Measurements from ENCODE around the gene CSRNP3.

Gene CSRNP3

DNA sequence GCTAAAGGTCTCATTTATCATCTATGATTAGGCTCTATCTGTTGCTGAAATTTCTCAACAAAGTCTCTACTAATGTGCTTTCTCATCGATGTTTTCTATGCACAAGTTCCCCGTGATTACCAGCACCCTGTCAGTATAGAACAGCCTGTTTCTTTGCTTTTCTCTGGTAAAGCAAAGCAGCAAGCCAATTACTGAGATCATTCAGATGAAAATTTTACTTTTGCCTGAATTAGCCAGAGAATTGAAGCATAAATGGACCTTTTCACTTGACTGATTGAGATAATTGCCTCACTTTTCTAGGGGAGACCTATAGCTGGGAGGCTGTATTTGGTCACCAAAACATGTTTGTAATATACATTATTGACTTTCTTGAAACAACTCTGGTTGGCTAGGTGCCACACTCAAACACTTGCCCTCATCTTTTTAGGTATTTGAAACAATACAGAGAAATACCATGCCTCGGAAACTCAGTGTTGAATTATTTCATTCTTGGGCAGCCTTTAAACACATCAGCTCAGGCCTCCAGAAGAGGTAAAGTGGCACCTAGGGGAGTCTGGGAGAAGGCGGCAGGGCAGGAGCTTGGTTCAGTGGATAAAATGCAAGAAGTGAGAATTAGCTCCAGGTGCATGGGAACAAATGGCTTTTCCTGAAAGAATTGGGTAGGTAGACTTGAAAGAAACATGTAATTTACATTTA, 228.4 kb downstream of the CSRNP3 start:
- DNase-seq, result no peak

DNA sequence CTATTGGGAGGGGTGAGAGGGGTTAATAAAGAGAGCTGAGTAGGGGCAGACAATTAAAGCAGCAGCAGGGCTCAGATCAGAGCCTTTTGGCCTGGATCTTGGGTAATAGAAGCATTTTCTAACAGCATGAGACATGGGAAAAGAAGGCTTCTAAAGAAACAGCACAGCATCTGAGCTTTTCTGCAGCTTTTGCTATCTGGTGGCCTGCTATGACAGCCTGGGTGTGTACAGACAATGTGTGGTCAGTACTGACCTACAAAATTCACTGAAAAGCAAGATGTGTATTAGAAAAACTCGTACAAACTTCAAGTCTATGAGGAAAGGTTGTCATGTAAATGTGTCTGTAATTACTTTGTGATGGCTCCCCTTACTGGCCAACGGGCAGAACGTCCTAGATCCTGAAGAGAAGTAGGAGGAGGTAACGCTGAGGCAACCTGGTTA, 229.0 kb downstream of the CSRNP3 start:
- peak; percentile 48 for DNase-seq

DNA sequence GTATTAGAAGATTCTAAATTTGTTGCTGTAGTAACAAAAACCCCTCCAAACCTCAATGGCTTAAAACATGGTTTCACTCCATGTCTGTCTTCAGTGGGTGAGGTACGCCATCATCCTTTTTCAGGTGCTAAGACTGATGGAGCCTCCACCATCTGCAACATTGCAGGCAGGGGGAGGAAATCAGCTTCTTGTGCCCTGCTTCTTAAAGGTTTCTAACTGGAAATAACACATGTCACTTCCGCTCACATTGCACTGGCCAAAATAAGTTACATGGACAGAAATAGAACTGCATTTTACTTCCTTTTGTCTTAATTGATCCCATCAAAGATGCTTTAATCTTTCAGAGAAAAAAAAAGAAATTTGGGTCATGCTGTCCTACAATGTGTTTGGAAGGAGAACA, 230.4 kb downstream of the CSRNP3 start:
- DNase-seq, result no peak

DNA sequence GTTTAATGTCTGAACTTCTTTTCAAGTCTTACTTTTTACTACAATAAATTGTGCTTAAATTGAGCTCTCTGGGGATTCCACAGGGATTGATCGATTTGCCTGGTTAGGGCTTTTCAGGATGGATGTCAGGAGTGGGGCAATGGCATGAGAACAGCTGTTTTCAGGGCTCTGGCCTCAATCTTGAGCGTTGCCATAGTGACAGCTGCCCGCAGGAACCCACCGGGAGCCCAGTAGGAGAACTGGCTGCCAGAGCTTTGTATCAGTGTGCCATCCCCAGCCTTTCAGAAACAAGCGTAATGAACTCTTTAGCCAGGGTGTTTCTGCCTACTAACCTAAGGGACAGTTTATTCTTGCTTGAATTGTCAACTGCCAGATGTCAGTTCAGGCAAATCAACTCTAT, 231.0 kb downstream of the CSRNP3 start:
- no peak for DNase-seq

DNA sequence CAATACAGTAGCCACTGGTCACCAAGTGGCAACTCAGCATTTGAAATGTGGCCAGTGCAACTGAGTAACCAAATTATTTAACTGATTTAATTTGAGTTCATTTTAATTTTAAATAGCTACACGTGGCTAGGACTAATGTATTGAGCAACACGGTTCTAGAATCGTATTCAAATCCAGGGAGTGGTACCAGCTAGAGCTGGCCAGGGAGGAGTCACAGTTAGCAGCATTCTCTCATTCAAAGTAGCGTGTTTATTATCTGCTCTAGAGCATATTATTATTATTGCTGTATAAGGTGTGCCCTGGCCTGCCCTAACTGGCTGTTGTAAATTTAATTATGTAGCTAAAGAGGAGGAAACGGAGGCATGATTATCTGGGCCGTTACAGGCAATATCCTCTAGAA, 231.6 kb downstream of the CSRNP3 start:
- no peak for DNase-seq

DNA sequence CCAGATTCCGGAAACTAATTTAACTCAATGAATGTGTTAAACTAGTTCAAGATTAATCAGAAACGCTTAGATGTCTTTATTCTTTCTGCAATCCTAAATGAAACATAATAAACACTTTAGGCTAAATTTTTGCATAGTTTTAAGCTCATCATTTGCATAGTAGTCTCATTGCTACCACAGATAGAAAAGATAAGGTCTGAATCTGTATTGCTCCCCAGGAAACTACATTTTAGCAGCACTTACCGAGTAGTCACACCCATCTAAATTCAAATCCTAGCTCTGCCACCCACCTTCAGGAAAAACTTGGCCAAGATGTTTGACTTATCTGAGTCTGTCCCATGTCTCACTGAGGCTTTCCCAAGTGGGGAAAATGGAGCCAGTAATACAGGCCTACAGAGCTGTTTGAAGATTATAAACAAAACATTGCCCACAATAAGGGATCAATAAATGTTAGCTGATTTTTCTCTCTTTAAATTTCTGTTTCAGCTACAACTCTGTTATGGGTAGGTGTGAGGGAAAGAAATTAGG, 237.5 kb downstream of the CSRNP3 start:
- no peak for DNase-seq

DNA sequence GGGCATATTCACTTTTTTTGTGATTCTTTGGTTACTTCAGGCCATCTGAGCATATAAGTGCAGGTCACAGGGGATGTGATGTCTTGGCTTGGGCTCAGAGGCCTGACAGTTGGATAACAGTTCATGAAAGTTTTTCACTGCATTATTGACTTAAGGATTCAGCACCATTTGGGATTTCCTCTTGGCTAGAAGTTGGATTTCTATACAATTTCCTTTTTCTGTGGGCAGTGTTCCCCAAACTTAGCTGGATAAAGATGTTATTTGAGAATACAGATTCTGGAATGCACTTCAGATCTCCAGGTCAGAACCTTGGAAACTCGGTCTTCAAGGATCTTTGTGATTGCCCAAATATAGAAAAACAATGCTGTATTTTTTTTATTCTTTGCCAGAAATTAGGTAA, 246.6 kb downstream of the CSRNP3 start:
- no peak for DNase-seq

DNA sequence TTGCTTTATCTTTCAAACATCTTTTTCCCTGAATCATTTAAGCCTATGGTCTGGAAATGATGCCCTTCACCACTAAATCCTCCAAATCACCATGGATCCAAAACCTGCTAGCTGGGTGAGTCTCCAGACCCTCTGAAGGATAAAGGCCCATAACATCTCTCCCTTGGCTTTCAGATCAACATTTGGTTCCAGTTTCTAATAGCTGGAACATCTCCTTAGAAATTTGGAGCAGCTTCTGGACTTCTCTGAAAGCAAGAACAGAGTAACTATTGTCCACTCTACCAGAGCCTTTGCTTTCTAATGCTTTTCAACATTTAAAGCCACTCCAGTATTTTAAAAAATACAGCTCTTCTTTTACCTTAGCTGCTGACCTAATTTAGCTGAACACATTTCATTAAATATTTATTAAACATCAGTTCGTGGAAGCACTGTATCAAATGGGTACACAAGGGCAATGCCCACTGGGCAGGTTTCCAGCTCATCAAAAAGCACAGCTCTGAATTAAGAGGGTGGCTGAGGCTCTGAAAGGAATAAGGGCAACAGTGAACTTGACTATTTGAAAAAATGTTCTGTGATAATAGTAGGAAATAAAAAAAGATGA, 249.2 kb downstream of the CSRNP3 start:
- no peak for DNase-seq

DNA sequence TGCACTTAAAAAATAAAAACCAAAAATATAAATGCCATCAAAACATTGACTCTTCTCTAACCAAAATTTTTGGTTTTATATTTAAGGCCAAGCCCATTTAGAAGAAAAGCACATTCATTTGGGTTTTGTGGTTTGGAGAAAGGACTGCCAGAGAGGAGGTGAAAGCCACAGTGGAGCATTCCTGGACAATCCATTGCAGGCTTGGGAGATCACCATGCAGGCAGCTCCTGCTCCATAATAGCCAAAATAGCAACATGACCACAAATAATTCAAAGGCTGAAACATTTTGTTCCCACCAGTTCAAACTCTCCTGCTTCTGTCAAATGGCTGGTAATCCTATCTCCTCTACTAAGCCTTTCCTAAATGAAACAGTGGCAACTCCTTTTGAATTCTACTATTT, 251.0 kb downstream of the CSRNP3 start:
- DNase-seq, result peak; percentile 31

- DNase-seq, result no peak
Measured at GRCh38 chr2:165725421-165725820, 255.9 kb downstream of the CSRNP3 start.

All from femur (tissue), 1 donor.